Stimulated activated CD8-positive, alpha-beta memory T cell treated with anti-CD3 and anti-CD28 coated beads, Interleukin-7, amount 100 ng/mL, for 4 hours (primary cell): ENCODE measurements around the gene GLI2.

Experiments used
- DNase-seq, 2 donors: peaks; one replicate each; pipeline ENCODE4 v3.0.0-alpha.2; 2020; ENCODE audit warnings: low read depth in 2 of 2

GLI2 gene

GRCh38 chr2:120758181-120759144 is 22.8 kb downstream of the GLI2 start:
- no peak for DNase-seq

GRCh38 chr2:120759543-120760331 is 24.1 kb downstream of the GLI2 start:
- no peak for DNase-seq

GRCh38 chr2:120760446-120761135 is 24.9 kb downstream of the GLI2 start:
- no peak for DNase-seq

- DNase-seq = no peak
Measured at GRCh38 chr2:120761164-120761861, 25.6 kb downstream of the GLI2 start.

- no peak for DNase-seq
Measured at GRCh38 chr2:120761911-120762310, 26.2 kb downstream of the GLI2 start.

GRCh38 chr2:120762341-120763061 is 26.8 kb downstream of the GLI2 start:
- no peak for DNase-seq

- no peak for DNase-seq
Measured at GRCh38 chr2:120763508-120763907, 27.8 kb downstream of the GLI2 start.

GRCh38 chr2:120763931-120764330 is 28.3 kb downstream of the GLI2 start:
- DNase-seq = no peak

GRCh38 chr2:120764492-120764891 is 28.8 kb downstream of the GLI2 start:
- DNase-seq = no peak

- no peak for DNase-seq
Measured at GRCh38 chr2:120764991-120765677, 29.5 kb downstream of the GLI2 start.

GRCh38 chr2:120765678-120766469 is 30.2 kb downstream of the GLI2 start:
- no peak for DNase-seq

GRCh38 chr2:120766470-120767351 is 31.0 kb downstream of the GLI2 start:
- no peak for DNase-seq

- DNase-seq = no peak
Measured at GRCh38 chr2:120767486-120768005, 31.9 kb downstream of the GLI2 start.

- no peak for DNase-seq
Measured at GRCh38 chr2:120768112-120769048, 32.7 kb downstream of the GLI2 start.

- DNase-seq = no peak
Measured at GRCh38 chr2:120769076-120769786, 33.6 kb downstream of the GLI2 start.

- DNase-seq = no peak
Measured at GRCh38 chr2:120769787-120770120, 34.1 kb downstream of the GLI2 start.
